Activated gamma-delta T cell treated with Interleukin-2 at 50 U/mL for 16 hours (primary cell): ENCODE measurements around the gene TRAPPC3.
A peak's percentile ranks its signal among the peaks of the same experiment; 100 is the strongest.

ENCODE experiments used
- DNase-seq: peaks from one replicate; pipeline ENCODE4 v3.0.0-alpha.2; 2020

TRAPPC3 gene

GRCh38 chr1:36151134-36151844 lies 2.0 kb upstream of the TRAPPC3 start:
- no peak for DNase-seq

GRCh38 chr1:36150296-36151133 lies 1.2 kb upstream of the TRAPPC3 start:
- peak; percentile 73 for DNase-seq

- DNase-seq = no peak
Measured at GRCh38 chr1:36149973-36150295, 648 bp upstream of the TRAPPC3 start.

GRCh38 chr1:36148821-36149236 lies 457 bp downstream of the TRAPPC3 start:
- DNase-seq = no peak

GRCh38 chr1:36144413-36144812 lies 4.9 kb downstream of the TRAPPC3 start:
- no peak for DNase-seq

DNA sequence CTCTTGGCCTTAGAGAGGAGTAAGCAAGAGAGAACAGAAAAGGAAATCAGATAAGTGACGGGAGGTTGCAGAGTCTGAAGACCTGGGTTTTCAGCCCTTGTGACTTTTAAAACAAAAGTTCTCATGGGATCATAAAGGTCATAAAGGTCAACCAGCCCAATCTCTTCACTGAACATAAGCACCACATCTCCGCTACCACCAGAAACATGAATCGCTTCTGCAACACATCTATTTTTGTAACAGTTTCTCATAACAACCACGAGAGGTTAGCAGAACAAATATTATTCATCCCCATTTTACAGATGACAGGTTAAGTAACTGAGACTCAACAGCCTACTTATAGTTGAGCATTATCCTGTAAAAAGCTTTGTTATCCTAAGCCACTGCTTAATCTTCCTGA lies 5.9 kb downstream of the TRAPPC3 start:
- DNase-seq = no peak

DNA sequence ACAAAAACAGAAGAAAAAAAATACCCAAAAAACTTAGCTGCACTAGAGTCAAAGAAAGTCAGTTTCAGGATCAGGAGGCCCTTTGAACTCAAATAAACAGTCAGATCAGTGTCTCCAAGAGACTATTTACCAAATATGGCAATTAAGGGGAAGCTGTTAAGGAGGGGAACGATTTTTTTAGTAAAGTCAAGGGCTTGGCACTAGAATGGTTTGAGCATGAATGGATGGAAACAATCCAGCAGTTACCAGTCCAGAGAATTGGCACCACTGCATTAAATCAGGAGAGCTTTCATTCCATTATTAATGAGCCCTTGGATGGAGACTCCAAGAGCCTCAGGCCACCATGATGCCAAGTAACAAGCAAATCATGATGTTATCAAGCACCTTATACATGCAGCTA lies 7.2 kb downstream of the TRAPPC3 start:
- DNase-seq = no peak

- DNase-seq = no peak
Measured at GRCh38 chr1:36139521-36139920, 9.8 kb downstream of the TRAPPC3 start.

DNA sequence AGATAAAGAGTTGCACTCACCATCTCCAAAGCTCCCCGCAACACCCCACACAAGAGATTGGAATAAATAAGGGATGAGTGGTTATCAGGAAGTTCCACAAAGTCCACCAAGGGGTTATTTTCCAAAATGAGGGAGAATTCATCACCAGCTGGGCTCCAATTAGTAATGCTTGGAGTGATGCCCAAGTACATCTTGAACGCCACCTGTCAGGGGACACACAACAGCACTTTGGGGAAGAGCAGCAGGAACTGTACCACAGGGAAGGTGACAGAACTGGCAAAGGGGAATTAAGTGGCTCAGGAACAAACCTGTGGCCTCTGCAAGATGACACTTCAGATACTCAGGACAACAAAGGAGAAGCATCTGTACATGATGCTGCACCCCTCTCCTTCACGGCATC lies 11.5 kb downstream of the TRAPPC3 start:
- DNase-seq = no peak

GRCh38 chr1:36137226-36137625 lies 12.1 kb downstream of the TRAPPC3 start:
- no peak for DNase-seq

- no peak for DNase-seq
Measured at GRCh38 chr1:36136535-36136934, 12.8 kb downstream of the TRAPPC3 start.

GRCh38 chr1:36135796-36136195 lies 13.5 kb downstream of the TRAPPC3 start:
- no peak for DNase-seq

DNA sequence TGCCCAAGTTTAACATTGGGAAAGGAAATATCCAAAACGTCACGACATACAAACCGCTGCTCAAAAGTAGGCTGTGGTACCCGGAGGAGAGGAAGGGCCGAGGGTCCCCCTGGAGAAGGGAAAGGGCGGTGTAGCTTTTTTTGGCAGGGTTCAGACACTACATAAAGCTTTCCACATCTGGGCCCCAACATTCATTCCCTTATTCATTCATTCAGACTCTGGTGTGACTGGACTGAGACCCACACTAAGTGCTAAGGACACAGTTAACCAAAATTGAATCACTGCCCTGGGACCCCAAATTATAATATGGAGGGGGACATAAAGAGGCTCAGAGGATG lies 14.0 kb downstream of the TRAPPC3 start:
- DNase-seq = no peak

DNA sequence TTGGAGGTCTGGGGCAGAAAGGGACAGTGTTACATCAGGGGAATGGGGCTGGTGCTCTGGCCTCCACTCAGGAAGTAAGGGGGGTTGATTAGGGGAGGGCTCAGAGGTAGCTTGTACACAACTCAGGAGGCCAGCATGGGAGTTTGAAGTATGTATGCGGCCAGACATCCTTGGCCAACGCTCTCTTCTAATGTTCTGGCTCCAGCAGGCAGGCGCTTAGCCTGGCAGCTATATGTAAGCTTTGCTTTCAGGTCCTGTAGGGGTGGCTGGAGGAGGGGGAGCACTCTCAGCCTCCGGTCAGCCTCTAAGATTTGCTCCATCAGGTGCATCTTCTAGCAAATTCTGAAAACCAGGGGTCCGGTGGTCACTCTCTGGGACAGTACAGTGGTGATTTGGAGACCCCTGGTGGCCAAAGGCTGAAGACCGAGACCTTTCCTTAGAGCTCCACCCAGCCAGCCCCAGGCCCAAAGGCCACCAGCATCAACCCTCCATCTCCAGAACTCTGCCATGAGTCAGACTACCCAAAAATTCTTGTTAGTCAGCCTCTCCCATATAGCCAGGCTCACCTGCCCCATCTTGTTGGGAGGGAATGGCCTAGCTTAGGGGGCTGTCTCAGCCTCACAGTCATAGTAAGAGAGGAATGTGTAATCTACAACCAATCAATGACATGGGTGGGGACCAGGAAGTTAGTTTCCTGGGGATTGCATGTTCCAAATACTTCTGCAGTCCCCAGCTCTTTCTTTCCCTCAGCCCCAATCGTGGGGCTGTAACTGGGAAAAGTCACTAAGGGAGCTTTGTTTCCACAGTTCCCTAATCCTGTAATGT lies 14.6 kb downstream of the TRAPPC3 start:
- peak; percentile 31 for DNase-seq

- DNase-seq = no peak
Measured at GRCh38 chr1:36134031-36134430, 15.3 kb downstream of the TRAPPC3 start.

DNA sequence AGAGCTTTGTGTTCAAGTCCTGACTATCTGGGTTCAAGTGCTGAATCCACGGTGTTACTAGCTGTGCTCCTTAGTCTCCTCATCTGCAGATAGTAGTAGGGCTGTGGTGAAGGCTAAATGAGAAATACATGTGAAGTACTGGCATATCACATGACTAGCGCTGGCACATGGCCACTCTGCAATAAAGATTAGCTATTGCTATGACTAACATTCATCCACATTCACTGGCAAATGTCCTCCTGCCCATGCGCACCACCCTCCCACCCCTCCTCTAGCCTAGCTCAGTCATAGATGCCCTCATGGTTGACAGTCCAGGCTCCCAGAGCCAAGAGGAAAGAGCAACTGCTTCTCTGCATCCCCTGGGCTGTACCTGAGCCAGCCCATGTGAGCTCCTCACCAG lies 15.8 kb downstream of the TRAPPC3 start:
- DNase-seq = no peak

DNA sequence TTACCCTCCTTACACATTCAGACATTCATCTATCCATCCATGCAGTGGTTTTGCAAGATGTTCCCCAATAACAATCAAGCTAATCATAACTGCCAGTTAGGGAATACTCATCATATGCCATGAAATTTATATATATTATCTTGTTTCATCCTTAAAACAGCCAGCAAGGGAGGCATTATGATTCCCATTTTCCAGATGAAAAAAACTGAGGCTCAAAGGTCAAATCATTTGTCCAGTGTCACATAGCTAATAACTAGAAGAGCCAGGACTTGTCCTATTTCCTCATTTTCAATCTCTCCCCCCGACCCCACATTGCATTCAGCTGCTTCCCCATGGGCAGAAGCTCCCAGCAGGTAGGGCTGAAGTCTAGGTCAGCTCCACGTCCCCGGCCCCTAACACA lies 17.3 kb downstream of the TRAPPC3 start:
- DNase-seq = no peak

DNA sequence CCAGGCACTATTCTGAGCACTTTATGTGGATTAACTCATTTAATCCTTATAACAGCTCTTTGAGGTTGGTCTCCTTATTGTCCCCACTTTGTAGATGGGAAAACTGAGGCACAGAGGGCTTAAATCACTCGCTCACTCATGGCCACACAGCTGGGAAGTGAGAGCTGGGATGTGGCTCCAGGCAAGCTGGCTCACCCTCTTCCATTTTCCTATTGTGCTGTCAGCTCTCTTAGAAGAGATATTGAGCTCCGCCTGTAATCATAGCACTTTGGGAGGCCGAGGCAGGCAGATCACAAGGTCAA lies 20.4 kb downstream of the TRAPPC3 start:
- DNase-seq = no peak

- no peak for DNase-seq
Measured at GRCh38 chr1:36128126-36128904, 21.0 kb downstream of the TRAPPC3 start.

DNA sequence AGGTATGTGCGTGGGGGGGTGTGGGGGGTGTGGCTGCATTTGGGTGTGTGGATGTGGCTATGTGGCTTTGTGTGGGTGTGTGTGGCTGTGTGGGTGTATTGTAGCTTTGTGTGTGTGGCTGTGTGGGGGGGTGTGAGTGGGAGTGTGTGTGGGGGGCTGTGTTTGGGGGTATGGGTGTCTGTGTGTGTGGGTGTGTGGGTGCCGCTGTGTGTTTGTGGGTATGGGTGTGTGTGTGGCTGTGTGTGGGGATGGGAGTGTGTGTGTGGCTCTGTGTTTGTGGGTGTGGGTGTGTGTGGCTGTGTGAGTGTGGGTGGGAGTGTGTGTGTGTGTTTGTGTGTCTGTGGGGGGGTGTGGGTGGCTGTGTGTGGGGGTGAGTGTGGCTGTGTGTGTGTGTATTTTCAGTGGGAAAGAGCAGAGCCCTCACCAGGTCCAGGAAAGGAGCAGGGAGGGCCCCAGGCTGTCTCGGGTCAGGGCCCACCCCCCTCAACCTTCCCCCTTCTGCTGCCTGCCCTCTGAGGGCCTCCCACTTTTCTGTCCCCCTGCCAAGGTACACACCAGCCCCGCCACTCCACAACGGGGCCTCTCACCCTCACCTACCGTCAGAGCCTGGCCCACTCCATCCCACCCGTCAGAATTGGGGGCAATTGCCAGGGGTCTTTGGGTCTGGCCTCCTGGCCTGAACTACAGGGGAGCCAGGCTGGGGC lies 22.3 kb downstream of the TRAPPC3 start:
- no peak for DNase-seq

DNA sequence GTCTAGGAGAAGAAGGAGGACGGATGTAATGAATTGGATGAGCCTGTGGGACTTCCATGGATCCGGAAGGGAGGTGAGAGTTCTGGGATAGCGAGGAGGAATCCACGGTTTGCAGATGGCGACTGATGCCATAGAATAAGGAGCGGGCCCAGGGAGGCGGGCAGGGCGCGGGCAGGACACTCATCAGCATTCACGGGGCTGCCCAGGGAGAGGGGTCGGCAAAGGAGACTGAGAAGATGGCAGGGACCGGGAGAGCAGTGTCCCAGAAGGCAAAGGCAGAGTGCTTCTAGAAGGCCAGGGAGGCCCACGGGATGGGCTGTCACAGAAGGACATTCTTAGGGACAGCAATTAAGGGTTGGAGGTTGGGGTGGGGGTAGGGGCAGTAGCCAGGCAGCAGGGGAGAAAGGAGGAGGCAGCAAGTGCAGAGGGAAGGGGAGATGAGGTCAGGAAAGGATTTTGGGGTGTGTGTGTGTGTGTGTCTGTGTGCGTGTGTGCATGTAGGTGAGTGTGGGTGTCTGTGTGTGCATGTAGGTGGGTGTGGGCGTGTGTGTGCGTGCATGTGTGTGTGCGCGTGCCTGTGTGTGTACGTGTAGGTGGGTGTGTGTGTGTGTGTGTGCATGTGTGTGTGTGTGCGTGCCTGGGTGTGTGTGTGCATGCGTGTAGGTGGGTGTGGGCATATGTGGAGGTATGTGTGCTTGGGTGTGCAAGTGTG lies 23.1 kb downstream of the TRAPPC3 start:
- no peak for DNase-seq
